H1 (cell line): ENCODE data around the gene SIK2. TPM values are rescaled to one million over a fixed set of nuclear protein-coding genes. Genes with fewer than 3 reads are reported as not detected.

Source experiments
- CTCF ChIA-PET: fragments of 300-600 bp; sonication (Branson Sonifier 250); formaldehyde crosslinking; loops from one replicate; lab custom pipeline; 2021; ENCODE audit not compliant: partially characterized antibody; lab: Charles Lee
- POLR2A ChIA-PET: fragments of 300-600 bp; sonication (Branson Sonifier 250); formaldehyde crosslinking; loops from one replicate; lab custom pipeline; 2021; ENCODE audit warnings: inconsistent platforms; ENCODE audit not compliant: partially characterized antibody; lab: Charles Lee
- DNase-seq, 2 experiments: peaks; one replicate each; pipeline versions ENCODE4 v3.0.0 to v3.0.0-alpha.2; 2010 to 2022; ENCODE audit warnings: low spot score in 2 of 2, low read depth in 1 of 2, mixed read lengths in 1 of 2
- FAIRE-seq: peaks from 2 replicates; lab custom pipeline; 2011; peaks lifted over from hg19 to GRCh38; lab: Jason Lieb, UNC
- H2AFZ ChIP-seq: 2 replicates; pipeline ENCODE4 v1.8.1; 2012; ENCODE audit warnings: low read length, inconsistent platforms
- H2AK5ac ChIP-seq: 2 replicates; pipeline ENCODE4 v1.6.1; 2013; ENCODE audit warnings: low read depth, low read length
- H2BK120ac ChIP-seq: replicated peaks from 2 replicates; pipeline ENCODE3; 2013; ENCODE audit warnings: low read depth, low read length, inconsistent platforms
- H2BK12ac ChIP-seq: 2 replicates; pipeline ENCODE4 v1.6.1; 2013; ENCODE audit warnings: low read depth, low read length
- H2BK15ac ChIP-seq: 2 replicates; pipeline ENCODE4 v1.6.1; 2013; ENCODE audit warnings: low read length
- H2BK20ac ChIP-seq: 2 replicates; pipeline ENCODE4 v1.6.1; 2013; ENCODE audit warnings: low read length
- H2BK5ac ChIP-seq: 2 replicates; pipeline ENCODE4 v1.6.1; 2013; ENCODE audit warnings: low read depth, low read length
- H3K14ac ChIP-seq: 2 replicates; pipeline ENCODE4 v1.6.1; 2013; ENCODE audit warnings: inconsistent platforms; ENCODE audit not compliant: insufficient read length
- H3K18ac ChIP-seq: 2 replicates; pipeline ENCODE4 v1.6.1; 2013; ENCODE audit warnings: low read length; ENCODE audit errors: extremely low read depth
- H3K23ac ChIP-seq: 2 replicates; pipeline ENCODE4 v1.6.1; 2013; ENCODE audit warnings: inconsistent platforms; ENCODE audit not compliant: insufficient read length
- H3K23me2 ChIP-seq: 2 replicates; pipeline ENCODE4 v1.6.1; 2013; ENCODE audit warnings: low read depth, low read length
- H3K27ac ChIP-seq: 2 replicates; pipeline ENCODE4 v1.6.1; 2011; ENCODE audit warnings: low read depth, low read length, inconsistent platforms
- H3K27me3 ChIP-seq, 4 experiments: replicated peaks in 1 of 4; 1 replicate in 1 of 4; 2 replicates in 3 of 4; pipeline versions ENCODE4 v1.6.1 to v1.8.1; 2011 to 2013; ENCODE audit warnings: low read length in 3 of 4, mild to moderate bottlenecking in 3 of 4, inconsistent platforms in 2 of 4, mixed read lengths in 2 of 4, moderate library complexity in 1 of 4; ENCODE audit not compliant: control insufficient read depth in 3 of 4, insufficient read depth in 3 of 4; ENCODE audit errors: extremely low read depth in 1 of 4
- H3K36me3 ChIP-seq, 4 experiments: 2 replicates each; pipeline versions ENCODE4 v1.6.1 to v1.8.1; 2011 to 2013; ENCODE audit warnings: mild to moderate bottlenecking in 4 of 4, low read length in 3 of 4, moderate library complexity in 2 of 4, control low read depth in 1 of 4, inconsistent platforms in 1 of 4; ENCODE audit not compliant: insufficient read depth in 4 of 4, control insufficient read depth in 2 of 4
- H3K4ac ChIP-seq: replicated peaks from 2 replicates; pipeline ENCODE3; 2013; ENCODE audit warnings: low read length, low read depth, mixed read lengths, inconsistent platforms; ENCODE audit not compliant: insufficient read length
- H3K4me1 ChIP-seq, 4 experiments: replicated peaks in 1 of 4; 1 replicate in 1 of 4; 2 replicates in 3 of 4; pipeline versions ENCODE4 v1.6.1 to v1.8.1; 2011 to 2013; ENCODE audit warnings: low read length in 3 of 4, inconsistent platforms in 2 of 4, mixed read lengths in 1 of 4; ENCODE audit not compliant: insufficient read depth in 4 of 4, control insufficient read depth in 3 of 4
- H3K4me2 ChIP-seq, 2 experiments: 2 replicates each; pipeline versions ENCODE4 v1.6.1 to v1.8.1; 2011 to 2013; ENCODE audit warnings: low read depth in 2 of 2, low read length in 2 of 2, control low read depth in 1 of 2, inconsistent platforms in 1 of 2, mild to moderate bottlenecking in 1 of 2; ENCODE audit not compliant: insufficient read depth in 1 of 2
- H3K4me3 ChIP-seq, 4 experiments: fragments of 200-600, 300-600 bp in 1 of 4; sonication (generic), shearing (Covaris generic), sonication (Bioruptor Twin) in 1 of 4; 2 replicates each; pipeline versions ENCODE4 v1.5.1 to v1.8.1; 2011 to 2016; ENCODE audit warnings: low read length in 4 of 4, low read depth in 3 of 4, control low read depth in 2 of 4, inconsistent platforms in 2 of 4, mild to moderate bottlenecking in 2 of 4, mixed read lengths in 1 of 4, moderate library complexity in 1 of 4; ENCODE audit not compliant: insufficient read depth in 2 of 4; ENCODE audit errors: extremely low read depth in 1 of 4
- H3K56ac ChIP-seq: replicated peaks from 2 replicates; pipeline ENCODE3; 2013; ENCODE audit warnings: low read depth, mild to moderate bottlenecking, mixed read lengths, low read length, inconsistent platforms; ENCODE audit not compliant: insufficient read length
- H3K79me1 ChIP-seq: 2 replicates; pipeline ENCODE4 v1.6.1; 2013; ENCODE audit warnings: low read depth, low read length, control low read depth
- H3K79me2 ChIP-seq, 2 experiments: 2 replicates each; pipeline versions ENCODE4 v1.6.1 to v1.8.1; 2012 to 2013; ENCODE audit warnings: low read length in 2 of 2, mild to moderate bottlenecking in 2 of 2, inconsistent platforms in 1 of 2; ENCODE audit not compliant: insufficient read depth in 2 of 2, control insufficient read depth in 1 of 2
- H3K9ac ChIP-seq, 4 experiments: replicated peaks in 1 of 4; 1 replicate in 1 of 4; 2 replicates in 3 of 4; pipeline versions ENCODE4 v1.6.1 to v1.8.1; 2011 to 2013; ENCODE audit warnings: low read depth in 3 of 4, low read length in 3 of 4, control low read depth in 2 of 4, mild to moderate bottlenecking in 2 of 4, moderate library complexity in 2 of 4, inconsistent platforms in 1 of 4; ENCODE audit errors: extremely low read depth in 1 of 4
- H3K9me3 ChIP-seq, 2 experiments: 2 replicates each; pipeline versions ENCODE4 v1.6.1 to v1.8.1; 2012 to 2013; ENCODE audit warnings: mild to moderate bottlenecking in 2 of 2, moderate library complexity in 2 of 2, control low read depth in 1 of 2, inconsistent platforms in 1 of 2, low read depth in 1 of 2, low read length in 1 of 2, mixed read lengths in 1 of 2; ENCODE audit not compliant: insufficient read depth in 2 of 2
- H4K20me1 ChIP-seq, 2 experiments: replicated peaks in 1 of 2; 2 replicates each; pipeline versions ENCODE3 to v1.8.1; 2011 to 2013; ENCODE audit warnings: inconsistent platforms in 2 of 2, low read length in 2 of 2, mild to moderate bottlenecking in 1 of 2; ENCODE audit not compliant: insufficient read depth in 2 of 2, control insufficient read depth in 1 of 2
- H4K5ac ChIP-seq: 2 replicates; pipeline ENCODE4 v1.6.1; 2013; ENCODE audit warnings: low read length, low read depth, mixed read lengths, inconsistent platforms; ENCODE audit not compliant: insufficient read length
- H4K8ac ChIP-seq: 2 replicates; pipeline ENCODE4 v1.8.0; 2013; ENCODE audit warnings: mild to moderate bottlenecking, moderate library complexity, low read length, inconsistent platforms; ENCODE audit not compliant: insufficient read depth; ENCODE audit errors: extremely low read depth
- H4K91ac ChIP-seq: replicated peaks from 2 replicates; pipeline ENCODE3; 2013; ENCODE audit warnings: low read length, mixed read lengths, inconsistent platforms; ENCODE audit not compliant: insufficient read length
- ATF2 ChIP-seq: IDR thresholded peaks from 2 replicates; pipeline ENCODE4 v1.6.1; 2012; ENCODE audit warnings: low read length, inconsistent platforms
- CBX8 ChIP-seq: fragments of 300-800, 300-1000 bp; sonication (generic); IDR thresholded peaks from 2 replicates; pipeline ENCODE4 v1.7.1; 2016; ENCODE audit warnings: low read depth, low read length, borderline replicate concordance
- CHD2 ChIP-seq: IDR thresholded peaks from 2 replicates; pipeline ENCODE4 v1.6.1; 2012; ENCODE audit warnings: low read length, improper control_type of control experiment
- JUND ChIP-seq: IDR thresholded peaks from 2 replicates; pipeline ENCODE4 v1.6.1; 2011; ENCODE audit warnings: mild to moderate bottlenecking, improper control_type of control experiment, low read length
- KDM4A ChIP-seq: IDR thresholded peaks from one replicate; pipeline ENCODE4 v1.7.1; 2012; ENCODE audit warnings: low read depth, mild to moderate bottlenecking, moderate library complexity, low read length, inconsistent platforms; ENCODE audit not compliant: severe bottlenecking
- NRF1 ChIP-seq: IDR thresholded peaks from 2 replicates; pipeline ENCODE4 v1.6.1; 2011; ENCODE audit warnings: mild to moderate bottlenecking, low read depth, low read length, improper control_type of control experiment
- POLR2AphosphoS5 ChIP-seq: IDR thresholded peaks from 2 replicates; pipeline ENCODE4 v1.6.1; 2011; ENCODE audit warnings: low read depth, low read length
- RAD21 ChIP-seq, 2 experiments: IDR thresholded peaks in 1 of 2; conservative IDR thresholded peaks in 1 of 2; 2 replicates each; pipeline ENCODE4 v1.6.1; 2011; ENCODE audit warnings: low read depth in 2 of 2, low read length in 2 of 2, improper control_type of control experiment in 1 of 2, inconsistent platforms in 1 of 2, mild to moderate bottlenecking in 1 of 2, moderate library complexity in 1 of 2
- SP1 ChIP-seq: IDR thresholded peaks from 2 replicates; pipeline ENCODE4 v1.6.1; 2011; ENCODE audit warnings: low read depth, low read length
- TAF1 ChIP-seq: IDR thresholded peaks from 2 replicates; pipeline ENCODE4 v1.6.1; 2011; ENCODE audit warnings: mild to moderate bottlenecking, low read depth, low read length
- TCF12 ChIP-seq: IDR thresholded peaks from 2 replicates; pipeline ENCODE4 v1.6.1; 2011; ENCODE audit warnings: low read depth, mild to moderate bottlenecking, low read length
- TEAD4 ChIP-seq: IDR thresholded peaks from 2 replicates; pipeline ENCODE4 v1.6.1; 2012; ENCODE audit warnings: low read depth, low read length, inconsistent platforms, mixed read lengths
- ZNF274 ChIP-seq: IDR thresholded peaks from 2 replicates; pipeline ENCODE4 v1.7.0; 2012; ENCODE audit warnings: low read length, borderline replicate concordance; ENCODE audit errors: extremely low read depth
- polyA plus RNA-seq, 7 experiments: library from polyadenylated mRNA; depleted of rRNA in 3 of 7; stranded (reverse) in 5 of 7; unstranded in 2 of 7; fragments of >200 nt in 5 of 7; fragments of 200-250 nt in 2 of 7; gene quantifications; 1 replicate in 5 of 7; 2 replicates in 1 of 7; 4 replicates in 1 of 7; pipeline versions ENCODE4 v1.2.1 to v1.2.3, GENCODE V29; 2011 to 2013; ENCODE audit warnings: missing spikeins in 2 of 7, mixed read lengths in 2 of 7
- total RNA-seq: library from RNA; stranded (reverse); fragmentation: NEBNext Ultra II Directional; extraction: Animal tissue kit (Norgen Biotek cat#: 25700); gene quantifications from 2 replicates; pipeline ENCODE4 v1.2.1, GENCODE V29; 2021

SIK2 gene
- total and polyA plus RNA-seq, 2 of the 8 experiments (the other 6 are each of a cell fraction or from before 2014, with no cell fraction given) = 8.8 to 11.2 TPM

- Histone ChIP-seq H3K4me3 (no peak overlapping the region), H2AFZ (no peak overlapping the region), H3K23ac (no peak overlapping the region), H3K79me2 (no peaks in the 10 kb centered on the region), H3K56ac (no peak overlapping the region), H4K8ac (no peak overlapping the region), H3K23me2 (peaks cover 2% of the 10 kb centered on the region; the same call in 1 of the 2 replicates), H2BK120ac (no peak overlapping the region), H2AK5ac (no peak overlapping the region), H3K27ac (no peak overlapping the region), H3K14ac (no peak overlapping the region), H3K27me3 (no peaks in the 10 kb centered on the region), H2BK12ac (no peak overlapping the region), H3K79me1 (no peaks in the 10 kb centered on the region; the same call in 1 of the 2 replicates), H3K4me2 (no peak overlapping the region), H3K4me1 (peaks cover 0 to 2% (median 0%) of the 10 kb centered on the region in 4 experiments; a peak in 2 of 7 replicates), H3K9ac (no peak overlapping the region), H3K18ac (no peak overlapping the region), H3K9me3 (no peaks in the 10 kb centered on the region), H2BK20ac (no peak overlapping the region), H4K20me1 (peaks cover 0 to 2% of the 10 kb centered on the region in 2 experiments), H2BK5ac (no peak overlapping the region), H4K91ac (no peak overlapping the region), H3K4ac (no peak overlapping the region), H2BK15ac (no peak overlapping the region), H3K36me3 (no peaks in the 10 kb centered on the region), H4K5ac (no peak overlapping the region)
- TF ChIP-seq ZNF274 (no peak), JUND (no peak), TEAD4 (no peak), NRF1 (no peak), TCF12 (no peak), SP1 (no peak), RAD21 (IDR thresholded peaks at IDR 0.05 in 1 of 2, conservative IDR thresholded peaks at IDR 0.05 in 1 of 2; ENCODE audit: low read depth in 2 of 2, low read length in 2 of 2) (no peak), ATF2 (no peak), POLR2AphosphoS5 (no peak), TAF1 (no peak), KDM4A (no peak), CHD2 (no peak), CBX8 (no peak)
- ChIA-PET CTCF (interaction anchor here (1.1 to 1.3 kb wide), 2 partner anchors 51 to 66 kb away, joined by 3 read pairs; no protein-coding TSS in a partner anchor), POLR2A (no interaction called here)
- FAIRE-seq = no peak
- no peak for DNase-seq
Measured at GRCh38 chr11:111663820-111664219, 61.6 kb downstream of the SIK2 start.
